ENCODE data around the gene NADSYN1.

NADSYN1 gene

DNA sequence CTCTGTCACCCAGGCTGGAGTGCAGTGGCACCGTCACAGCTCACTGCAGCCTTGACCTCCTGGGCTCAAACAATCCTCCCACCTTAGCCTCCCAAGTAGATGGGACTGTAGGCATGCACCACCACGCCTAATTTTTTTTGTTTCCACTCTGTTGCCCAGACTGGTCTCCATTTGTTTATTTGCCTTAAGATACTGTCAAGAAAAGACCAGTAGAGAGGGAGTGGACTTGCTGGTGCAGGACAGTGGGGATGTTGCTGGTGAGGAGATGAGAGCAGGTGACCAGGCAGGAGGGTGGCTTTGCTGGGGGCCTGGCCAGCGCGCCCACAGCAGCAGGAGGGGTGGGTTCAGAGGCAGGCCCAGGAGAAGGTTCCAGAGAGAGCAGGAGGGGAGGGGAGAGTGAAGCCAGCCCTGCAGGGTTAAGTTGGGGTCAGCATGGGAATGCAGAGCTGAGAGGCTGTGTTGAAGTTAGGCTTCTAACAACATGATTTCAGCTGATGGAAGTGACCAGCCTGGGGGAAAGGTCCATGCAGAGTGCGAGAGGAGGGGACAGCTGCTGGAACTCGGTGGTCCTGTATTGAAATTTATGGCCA is 35.8 kb downstream of the NADSYN1 start:
- no peak for DNase-seq (ENCODE audit: low read depth in 2 of 2)
- no peak for TF ChIP-seq CTCF (IDR thresholded peaks at IDR 0.05; ENCODE audit: low read depth, low read length)
- no peak overlapping the region for H3K4me3 ChIP-seq (replicated peaks in 1 of 2; ENCODE audit: low read depth in 2 of 2, low read length in 2 of 2)

DNA sequence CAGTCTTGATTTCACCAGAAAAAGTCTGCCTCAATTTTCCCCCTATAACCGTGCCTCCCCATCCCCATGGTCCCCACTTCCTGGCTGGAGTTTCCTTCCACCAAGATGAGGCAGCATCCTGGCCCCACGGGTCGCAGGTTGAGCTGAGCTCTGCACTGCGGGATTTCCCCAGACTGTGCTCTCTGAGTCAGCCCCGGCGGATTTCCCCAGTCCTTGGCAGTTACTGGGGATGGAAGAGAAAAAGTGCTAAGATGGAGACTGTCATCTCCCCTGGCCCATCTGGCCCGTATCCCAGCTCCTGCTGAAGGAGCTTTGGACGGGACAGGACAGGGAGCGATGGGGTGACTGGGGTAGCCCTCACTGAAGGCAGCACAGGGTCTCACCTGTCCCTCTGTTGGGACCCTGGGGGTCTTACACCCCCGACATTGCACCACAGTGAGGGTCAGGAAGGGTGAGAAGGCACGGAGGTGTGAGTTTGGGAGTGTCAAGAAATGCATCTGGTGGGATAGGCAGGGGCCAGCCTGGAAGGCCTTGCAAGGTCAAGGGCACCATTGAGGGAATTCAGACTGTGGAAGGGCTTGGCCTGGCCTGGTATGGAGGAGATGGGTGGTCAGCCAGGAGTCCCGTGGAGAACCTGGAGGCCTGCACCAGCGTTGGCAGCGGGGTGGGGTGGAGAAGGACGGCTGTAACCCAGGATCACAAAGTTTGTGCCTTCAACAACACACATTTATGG is 36.5 kb downstream of the NADSYN1 start:
- peak; percentile 35 to 74 for DNase-seq (ENCODE audit: low read depth in 2 of 2)
- no peak for TF ChIP-seq CTCF (IDR thresholded peaks at IDR 0.05; ENCODE audit: low read depth, low read length)
- no peak overlapping the region for H3K4me3 ChIP-seq (replicated peaks in 1 of 2; ENCODE audit: low read depth in 2 of 2, low read length in 2 of 2)

DNA sequence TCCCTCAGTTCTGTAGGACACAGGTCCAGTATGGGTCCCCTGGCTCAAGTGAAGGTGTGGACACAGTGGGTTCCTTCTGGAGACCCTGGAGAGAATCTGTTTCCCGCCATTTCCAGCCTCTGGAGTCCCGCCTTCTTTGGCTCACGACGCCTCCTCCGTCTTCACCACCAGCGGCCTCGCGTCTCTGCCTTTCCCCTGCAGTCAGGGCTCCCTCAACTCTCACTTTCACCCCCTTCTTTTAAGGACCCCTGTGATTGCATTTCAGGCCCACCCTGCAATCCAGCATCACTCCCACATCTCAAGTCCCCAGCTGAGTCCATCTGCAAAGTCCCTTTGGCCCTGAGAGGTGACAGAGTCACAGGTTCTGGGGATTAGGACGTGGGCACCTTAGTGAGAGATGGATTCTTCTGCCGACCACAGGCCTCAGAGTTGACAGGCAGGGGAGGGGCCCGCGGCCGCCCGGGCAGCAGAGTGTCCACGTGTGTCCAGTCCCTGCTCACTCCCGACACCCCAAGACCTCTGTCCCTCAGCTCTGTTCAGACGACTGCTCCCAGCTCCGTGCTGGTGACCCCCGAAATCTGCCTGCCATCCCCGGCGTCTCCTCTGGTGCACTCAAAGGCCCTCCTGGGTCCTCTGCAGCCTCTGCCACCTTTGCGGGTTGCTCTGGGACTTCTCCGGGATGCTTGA is 37.2 kb downstream of the NADSYN1 start:
- no peak for DNase-seq (ENCODE audit: low read depth in 2 of 2)
- TF ChIP-seq CTCF (IDR thresholded peaks at IDR 0.05; ENCODE audit: low read depth, low read length): no peak

GRCh38 chr11:71490731-71491390 is 37.9 kb downstream of the NADSYN1 start:
- TF ChIP-seq CTCF (IDR thresholded peaks at IDR 0.05; ENCODE audit: low read depth, low read length): no peak
- no peak overlapping the region for H3K4me3 ChIP-seq (replicated peaks in 1 of 2; ENCODE audit: low read depth in 2 of 2, low read length in 2 of 2)
- DNase-seq (ENCODE audit: low read depth in 2 of 2): no peak

More for the DNA sequence above, 37.2 kb downstream of the NADSYN1 start:
- no peak overlapping the region for H3K4me3 ChIP-seq (replicated peaks in 1 of 2; ENCODE audit: low read depth in 2 of 2, low read length in 2 of 2)

DNA sequence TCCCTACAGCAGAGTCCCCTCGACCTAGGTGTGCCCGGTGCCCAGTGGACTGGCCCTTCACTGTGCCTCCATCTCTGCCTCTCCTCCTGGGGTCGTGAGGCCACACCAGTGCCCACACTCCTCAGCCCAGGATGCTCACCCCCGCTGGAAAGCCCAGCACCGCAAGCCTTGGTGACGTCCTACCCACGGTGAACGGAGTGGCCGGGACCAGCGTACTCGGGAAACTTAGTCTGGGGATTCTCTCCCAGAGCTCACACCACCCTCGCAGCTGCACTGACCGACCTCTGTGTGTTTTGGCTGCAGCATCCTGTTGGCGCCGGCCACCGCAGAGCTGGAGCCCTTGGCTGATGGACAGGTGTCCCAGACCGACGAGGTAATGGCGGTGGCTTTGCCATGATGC is 38.5 kb downstream of the NADSYN1 start:
- no peak for TF ChIP-seq CTCF (IDR thresholded peaks at IDR 0.05; ENCODE audit: low read depth, low read length)
- DNase-seq (ENCODE audit: low read depth in 2 of 2): no peak
- no peak overlapping the region for H3K4me3 ChIP-seq (replicated peaks in 1 of 2; ENCODE audit: low read depth in 2 of 2, low read length in 2 of 2)

DNA sequence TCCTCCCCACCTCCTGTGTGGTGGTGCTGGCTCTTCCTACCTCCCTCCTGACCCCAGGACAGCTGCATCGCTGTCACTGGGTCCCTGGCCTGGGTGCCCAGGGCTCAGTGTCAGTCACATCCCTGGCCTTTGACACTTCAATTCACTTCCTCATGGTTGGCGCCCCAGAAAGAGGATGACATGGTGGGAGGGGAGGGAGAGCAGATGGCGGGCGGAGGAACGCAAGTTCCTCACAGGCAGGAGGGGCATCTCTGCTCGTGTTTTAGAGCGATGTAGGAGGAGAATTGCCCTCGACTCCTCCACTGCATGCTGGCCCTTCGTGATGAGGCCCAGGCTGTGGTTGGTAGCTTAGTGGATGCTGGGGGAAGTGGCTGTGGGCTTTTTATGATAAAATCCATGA is 38.9 kb downstream of the NADSYN1 start:
- no peak for TF ChIP-seq CTCF (IDR thresholded peaks at IDR 0.05; ENCODE audit: low read depth, low read length)
- DNase-seq (ENCODE audit: low read depth in 2 of 2): no peak
- H3K4me3 ChIP-seq (replicated peaks in 1 of 2; ENCODE audit: low read depth in 2 of 2, low read length in 2 of 2): no peak overlapping the region

All from cardiac fibroblast (primary cell).